Body of pancreas (tissue), 4 donors: ENCODE data around the gene MYO5B. TPM values are rescaled to one million over a fixed set of nuclear protein-coding genes. Genes with fewer than 3 reads are reported as not detected.

Experiments used
- ATAC-seq: fragments of 150-250 bp; one replicate; pipeline ENCODE4 v1.9.1; 2016
- DNase-seq, 4 donors: peaks; one replicate each; pipeline ENCODE4 v3.0.0-alpha.2; 2019
- H3K27ac ChIP-seq, 4 donors: fragments of 200-600 bp; sonication (generic); 1 replicate in 3 of 4; 2 replicates in 1 of 4; pipeline versions ENCODE4 v1.5.1 to v1.6.1; 2016 to 2019; ENCODE audit warnings: mild to moderate bottlenecking in 1 of 4, mixed read lengths in 1 of 4, moderate library complexity in 1 of 4
- H3K27me3 ChIP-seq, 2 donors: fragments of 200-600 bp; sonication (generic); one replicate each; pipeline ENCODE4 v1.6.0; 2016; ENCODE audit warnings: mild to moderate bottlenecking in 1 of 2
- H3K36me3 ChIP-seq, 2 donors: fragments of 200-600 bp; sonication (generic); replicated peaks in 1 of 2; 2 replicates each; pipeline ENCODE4 v1.5.1; 2016; ENCODE audit warnings: low read depth in 2 of 2; ENCODE audit not compliant: insufficient read depth in 1 of 2
- H3K4me1 ChIP-seq: fragments of 200-600 bp; sonication (generic); one replicate; pipeline ENCODE4 v1.6.0; 2016
- H3K4me3 ChIP-seq, 2 donors: fragments of 200-600 bp; sonication (generic); 1 replicate in 1 of 2; 2 replicates in 1 of 2; pipeline ENCODE4 v1.5.1; 2016 to 2019
- H3K9me3 ChIP-seq, 3 donors: fragments of 200-600 bp; sonication (generic); 1 replicate in 2 of 3; 2 replicates in 1 of 3; pipeline ENCODE4 v1.5.1; 2016
- CTCF ChIP-seq, 7 experiments: fragments of 450-650 bp in 4 of 7; fragments of 200-600 bp in 3 of 7; sonication (generic) in 3 of 7; IDR thresholded peaks; one replicate each; pipeline ENCODE4 v1.5.1; 2016 to 2019; ENCODE audit warnings: antibody characterized with exemption in 7 of 7
- POLR2A ChIP-seq, 3 donors: fragments of 450-650 bp; IDR thresholded peaks; one replicate each; pipeline ENCODE4 v1.6.1; 2016; ENCODE audit warnings: antibody characterized with exemption in 3 of 3, mild to moderate bottlenecking in 2 of 3
- WGBS, 2 donors: methylation state at CpG; one replicate each; pipeline ENCODE4 v1.1.5; 2017; 5-methylcytosine and 5-hydroxymethylcytosine counted together
- intact Hi-C: fragments of 100-400 bp; cut with DNase I; formaldehyde crosslinking; loops from one replicate; pipeline ENCODE4 v1.15.1; 2023
- total RNA-seq, 2 donors: library from RNA; depleted of rRNA; stranded (reverse); fragments of >200 nt; gene quantifications; one replicate each; pipeline ENCODE4 v1.1.0, GENCODE V29; 2016

The MYO5B gene
- total RNA-seq, 2 donors from 2014 or later = 17.1 to 18.2 TPM

- DNase-seq (peak in 2 of 4 donors; percentile 45 to 58), ATAC-seq (peak; percentile 40)
- H3K9me3 ChIP-seq = no peaks in the 10 kb centered on the region
- peaks cover 8% of the 10 kb centered on the region for H3K4me1 ChIP-seq
- H3K27me3 ChIP-seq = no peaks in the 10 kb centered on the region
- TF ChIP-seq POLR2A (IDR thresholded peaks at IDR 0.05) = no peak
- no peak for TF ChIP-seq CTCF (IDR thresholded peaks at IDR 0.05)
- no peaks in the 10 kb centered on the region for H3K36me3 ChIP-seq
- 45 to 67% methylated on average over 4 of the region's 4 CpGs for WGBS, 2 donors
- no peak overlapping the region for H3K4me3 ChIP-seq
- intact Hi-C loops = no loop called here
- H3K27ac ChIP-seq = no peak overlapping the region
These were observed 200.5 kb downstream of the MYO5B start for GRCh38 chr18:49994410-49994809.

GRCh38 chr18:49993299-49993698 lies 201.6 kb downstream of the MYO5B start:
- H3K36me3 ChIP-seq = no peaks in the 10 kb centered on the region
- no peak overlapping the region for H3K27ac ChIP-seq
- intact Hi-C loops = no loop called here
- no peaks in the 10 kb centered on the region for H3K9me3 ChIP-seq
- H3K27me3 ChIP-seq = no peaks in the 10 kb centered on the region
- H3K4me3 ChIP-seq = no peak overlapping the region
- TF ChIP-seq POLR2A (IDR thresholded peaks at IDR 0.05) (no peak), CTCF (IDR thresholded peaks at IDR 0.05) (no peak)
- peaks cover 8% of the 10 kb centered on the region for H3K4me1 ChIP-seq
- 87 to 88% methylated on average over 6 of the region's 6 CpGs for WGBS, 2 donors
- ATAC-seq = no peak
- DNase-seq = no peak

GRCh38 chr18:49988733-49989132 lies 206.2 kb downstream of the MYO5B start:
- DNase-seq = no peak
- 63 to 89% methylated on average over 2 of the region's 2 CpGs for WGBS, 2 donors
- ATAC-seq = no peak
- H3K9me3 ChIP-seq = no peaks in the 10 kb centered on the region
- no peak overlapping the region for H3K4me3 ChIP-seq
- no peak for TF ChIP-seq POLR2A (IDR thresholded peaks at IDR 0.05)
- TF ChIP-seq CTCF (IDR thresholded peaks at IDR 0.05) = no peak
- H3K27me3 ChIP-seq = no peaks in the 10 kb centered on the region
- no peak overlapping the region for H3K27ac ChIP-seq
- no peaks in the 10 kb centered on the region for H3K36me3 ChIP-seq
- no peaks in the 10 kb centered on the region for H3K4me1 ChIP-seq
- intact Hi-C loops = no loop called here

GRCh38 chr18:49988101-49988500 lies 206.8 kb downstream of the MYO5B start:
- no peak overlapping the region for H3K27ac ChIP-seq
- DNase-seq = no peak
- H3K9me3 ChIP-seq = no peaks in the 10 kb centered on the region
- no peaks in the 10 kb centered on the region for H3K27me3 ChIP-seq
- no peaks in the 10 kb centered on the region for H3K36me3 ChIP-seq
- WGBS, 2 donors = 89% methylated on average over 5 of the region's 5 CpGs
- intact Hi-C loops = no loop called here
- TF ChIP-seq CTCF (IDR thresholded peaks at IDR 0.05) (no peak), POLR2A (IDR thresholded peaks at IDR 0.05) (no peak)
- no peaks in the 10 kb centered on the region for H3K4me1 ChIP-seq
- no peak overlapping the region for H3K4me3 ChIP-seq
- no peak for ATAC-seq

- WGBS, 2 donors = 74 to 83% methylated on average over 3 of the region's 3 CpGs
- DNase-seq (no peak), ATAC-seq (no peak)
- TF ChIP-seq CTCF (IDR thresholded peaks at IDR 0.05) = no peak
- TF ChIP-seq POLR2A (IDR thresholded peaks at IDR 0.05) = no peak
- Histone ChIP-seq H3K36me3 (no peaks in the 10 kb centered on the region), H3K9me3 (no peaks in the 10 kb centered on the region), H3K4me1 (no peaks in the 10 kb centered on the region), H3K27ac (no peak overlapping the region), H3K4me3 (no peak overlapping the region), H3K27me3 (no peaks in the 10 kb centered on the region)
- intact Hi-C loops = no loop called here
These were observed 209.7 kb downstream of the MYO5B start for GRCh38 chr18:49985236-49985635.
